ENCODE measurements around the gene RAD52.

GRCh38 chr12:938810-939209, 10.7 kb downstream of the RAD52 start:
- TF ChIP-seq CTCF (IDR thresholded peaks at IDR 0.05) (no peak), POLR2A (IDR thresholded peaks at IDR 0.05) (no peak)

Measured in suprapubic skin (tissue), 3 donors.